Peyer's patch (tissue), 4 donors: ENCODE data around the gene PCIF1. TPM values are rescaled to one million over a fixed set of nuclear protein-coding genes. Genes with fewer than 3 reads are reported as not detected.

Experiments
- DNase-seq, 3 donors: peaks; one replicate each; pipeline ENCODE4 v3.0.0-alpha.2; 2017 to 2019
- H3K27ac ChIP-seq, 4 donors: fragments of 200-600 bp; sonication (generic); one replicate each; pipeline ENCODE4 v1.5.1; 2016 to 2019
- H3K27me3 ChIP-seq, 2 donors: fragments of 200-600 bp; sonication (generic); one replicate each; pipeline ENCODE4 v1.5.1; 2019
- H3K36me3 ChIP-seq, 3 donors: fragments of 200-600 bp; sonication (generic); one replicate each; pipeline ENCODE4 v1.5.1; 2016 to 2019
- H3K4me1 ChIP-seq, 4 donors: fragments of 200-600 bp; sonication (generic); one replicate each; pipeline ENCODE4 v1.5.1; 2016 to 2019
- H3K4me3 ChIP-seq, 4 donors: fragments of 200-600 bp; sonication (generic); 1 replicate in 3 of 4; 2 replicates in 1 of 4; pipeline ENCODE4 v1.5.1; 2016 to 2019; ENCODE audit warnings: mild to moderate bottlenecking in 1 of 4
- H3K9me3 ChIP-seq, 4 donors: fragments of 200-600 bp; sonication (generic); one replicate each; pipeline ENCODE4 v1.5.1; 2016 to 2019; ENCODE audit warnings: mild to moderate bottlenecking in 1 of 4
- POLR2A ChIP-seq, 2 donors: fragments of 450-650 bp; IDR thresholded peaks; one replicate each; pipeline ENCODE4 v1.5.1; 2017; ENCODE audit warnings: antibody characterized with exemption in 2 of 2, mild to moderate bottlenecking in 2 of 2, moderate library complexity in 2 of 2
- total RNA-seq, 4 donors: library from RNA; depleted of rRNA; stranded (reverse); fragments of >200 nt; gene quantifications; one replicate each; pipeline ENCODE4 v1.1.0, GENCODE V29; 2016
- TF ChIP-seq, protein P1 (sequence below), 6 experiments: fragments of 450-650 bp in 4 of 6; fragments of 200-600 bp in 2 of 6; sonication (generic) in 1 of 6; IDR thresholded peaks; one replicate each; pipeline ENCODE4 v1.5.1; 2017 to 2019; ENCODE audit warnings: antibody characterized with exemption in 6 of 6, mild to moderate bottlenecking in 3 of 6, moderate library complexity in 1 of 6

The PCIF1 gene
- total RNA-seq, 4 donors from 2014 or later: 25.0 to 53.2 (median 44.9) TPM

DNA sequence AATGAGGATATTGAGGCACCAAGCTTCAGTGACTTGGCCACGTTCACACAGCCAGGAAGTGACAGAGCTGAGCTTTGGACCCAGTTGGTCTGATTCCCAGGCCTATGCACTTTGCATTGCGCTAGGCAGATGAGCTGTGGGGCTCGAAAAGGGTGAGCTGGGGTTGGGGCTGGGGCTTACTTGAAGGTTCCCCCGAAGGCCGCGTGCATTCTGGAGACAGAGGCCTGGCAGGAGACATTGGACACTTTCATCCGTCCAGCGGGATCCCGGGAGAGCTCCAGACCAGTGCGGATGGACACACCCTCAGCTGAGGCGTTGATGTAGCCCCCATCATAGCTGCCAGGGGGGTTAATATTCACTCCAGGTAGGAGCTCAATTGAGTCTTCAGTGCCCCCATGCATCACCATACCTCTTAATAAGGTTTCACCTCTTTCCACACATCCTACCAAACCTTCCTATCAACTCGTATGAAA, 25.1 kb upstream of the PCIF1 start:
- H3K27ac ChIP-seq: no peak overlapping the region
- no peak for TF ChIP-seq POLR2A (IDR thresholded peaks at IDR 0.05)
- TF ChIP-seq, protein P1, sequence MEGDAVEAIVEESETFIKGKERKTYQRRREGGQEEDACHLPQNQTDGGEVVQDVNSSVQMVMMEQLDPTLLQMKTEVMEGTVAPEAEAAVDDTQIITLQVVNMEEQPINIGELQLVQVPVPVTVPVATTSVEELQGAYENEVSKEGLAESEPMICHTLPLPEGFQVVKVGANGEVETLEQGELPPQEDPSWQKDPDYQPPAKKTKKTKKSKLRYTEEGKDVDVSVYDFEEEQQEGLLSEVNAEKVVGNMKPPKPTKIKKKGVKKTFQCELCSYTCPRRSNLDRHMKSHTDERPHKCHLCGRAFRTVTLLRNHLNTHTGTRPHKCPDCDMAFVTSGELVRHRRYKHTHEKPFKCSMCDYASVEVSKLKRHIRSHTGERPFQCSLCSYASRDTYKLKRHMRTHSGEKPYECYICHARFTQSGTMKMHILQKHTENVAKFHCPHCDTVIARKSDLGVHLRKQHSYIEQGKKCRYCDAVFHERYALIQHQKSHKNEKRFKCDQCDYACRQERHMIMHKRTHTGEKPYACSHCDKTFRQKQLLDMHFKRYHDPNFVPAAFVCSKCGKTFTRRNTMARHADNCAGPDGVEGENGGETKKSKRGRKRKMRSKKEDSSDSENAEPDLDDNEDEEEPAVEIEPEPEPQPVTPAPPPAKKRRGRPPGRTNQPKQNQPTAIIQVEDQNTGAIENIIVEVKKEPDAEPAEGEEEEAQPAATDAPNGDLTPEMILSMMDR (IDR thresholded peaks at IDR 0.05): no peak
- DNase-seq: no peak
- H3K27me3 ChIP-seq: no peaks in the 10 kb centered on the region
- peaks cover 0 to 20% (median 13%) of the 10 kb centered on the region in 4 donors for H3K4me1 ChIP-seq
- no peaks in the 10 kb centered on the region for H3K9me3 ChIP-seq
- H3K4me3 ChIP-seq: no peak overlapping the region
- H3K36me3 ChIP-seq: peaks cover 0 to 5% (median 0%) of the 10 kb centered on the region in 3 donors

- Histone ChIP-seq H3K4me3 (peak overlapping the region in 2 of 4 donors; percentile 44 to 52), H3K4me1 (peaks cover 0 to 20% (median 13%) of the 10 kb centered on the region in 4 donors), H3K27ac (peak overlapping the region in 3 of 4 donors; percentile 38 to 67 (median 46)), H3K27me3 (no peaks in the 10 kb centered on the region), H3K9me3 (no peaks in the 10 kb centered on the region), H3K36me3 (peaks cover 0 to 5% (median 0%) of the 10 kb centered on the region in 3 donors)
- no peak for DNase-seq
- TF ChIP-seq, protein P1 (IDR thresholded peaks at IDR 0.05): no peak
Observed at GRCh38 chr20:45909817-45910669, 24.4 kb upstream of the PCIF1 start.

- Histone ChIP-seq H3K36me3 (peaks cover 0 to 4% (median 0%) of the 10 kb centered on the region in 3 donors), H3K27me3 (no peaks in the 10 kb centered on the region), H3K4me1 (peaks cover 0 to 20% (median 13%) of the 10 kb centered on the region in 4 donors), H3K27ac (peak overlapping the region; percentile 60 to 81 (median 74)), H3K4me3 (peak overlapping the region; percentile 38 to 56 (median 48)), H3K9me3 (no peaks in the 10 kb centered on the region)
- peak; percentile 91 to 98 (median 98) for DNase-seq
- peak in 1 of 2 donors; percentile 42 for TF ChIP-seq POLR2A (IDR thresholded peaks at IDR 0.05)
- TF ChIP-seq, protein P1 (IDR thresholded peaks at IDR 0.05): no peak
Observed at GRCh38 chr20:45910670-45911485, 23.6 kb upstream of the PCIF1 start.

DNA sequence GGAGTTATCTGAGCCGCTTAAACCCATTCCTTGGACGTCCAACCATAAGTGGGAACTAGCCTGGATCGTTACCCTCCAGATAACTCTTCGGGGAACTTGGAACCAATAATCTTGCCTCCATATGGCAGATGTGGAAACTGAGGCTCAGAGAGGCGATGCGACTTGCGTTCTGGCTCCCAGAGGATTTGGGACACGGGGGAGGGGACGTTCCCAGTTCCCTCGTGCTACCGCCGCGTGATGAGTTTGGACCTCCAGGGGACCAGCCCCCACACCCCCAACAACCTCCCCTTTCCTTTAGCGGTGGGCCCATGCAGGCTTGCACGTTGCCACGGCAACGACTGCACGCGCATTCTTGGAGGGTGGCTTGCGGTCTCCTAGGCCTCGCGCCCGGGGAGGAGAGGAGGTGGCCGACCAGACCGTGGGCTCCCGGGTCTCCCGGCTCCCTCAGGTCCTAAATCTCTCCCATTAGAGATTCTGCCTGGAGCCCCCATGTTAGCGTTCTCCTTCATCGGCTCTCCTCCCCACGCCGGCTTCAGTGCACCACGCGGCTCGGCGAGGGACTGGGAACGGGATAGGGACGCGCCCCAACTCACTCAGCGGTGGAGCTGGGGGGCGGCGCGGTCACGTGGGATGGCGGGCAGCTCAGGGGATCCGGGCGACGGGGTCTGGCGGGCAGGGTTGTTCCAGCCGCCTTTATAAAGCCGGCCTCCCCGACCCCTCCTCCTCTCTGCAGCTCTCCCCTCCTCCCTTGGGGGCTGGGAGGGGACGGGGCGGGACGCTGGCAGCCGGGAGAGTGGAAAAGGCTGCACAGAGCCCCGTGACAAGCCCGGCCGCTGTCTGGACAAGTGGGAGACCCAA, 22.8 kb upstream of the PCIF1 start, which contains the start of gene PLTP:
PLTP (minus strand) TSS at position 670 of the 858 bp plus-strand sequence. CDS start 703 bp downstream, outside the sequence.
- peak within 1 kb of the TSS; percentile 60 to 81 (median 74) for H3K27ac ChIP-seq
- DNase-seq: peak; percentile 54 to 71 (median 60)
- TF ChIP-seq, protein P1 (IDR thresholded peaks at IDR 0.05): no peak
- TF ChIP-seq POLR2A (IDR thresholded peaks at IDR 0.05): peak; percentile 33 to 47
- H3K4me1 ChIP-seq: peaks cover 0 to 20% (median 13%) of the 10 kb centered on the region in 4 donors
- no peaks in the 10 kb centered on the region for H3K9me3 ChIP-seq
- H3K27me3 ChIP-seq: no peaks in the 10 kb centered on the region
- peak within 1 kb of the TSS; percentile 38 to 56 (median 48) for H3K4me3 ChIP-seq
- no peaks in the 10 kb centered on the region for H3K36me3 ChIP-seq
